CD4-positive, alpha-beta T cell treated with Interleukin-2 at 100 ng/mL for 4 hours (primary cell): ENCODE results near the gene REG1B.

ENCODE experiments used
- DNase-seq: peaks from one replicate; pipeline ENCODE4 v3.0.0-alpha.2; 2020; ENCODE audit warnings: low spot score

Gene REG1B, protein sequence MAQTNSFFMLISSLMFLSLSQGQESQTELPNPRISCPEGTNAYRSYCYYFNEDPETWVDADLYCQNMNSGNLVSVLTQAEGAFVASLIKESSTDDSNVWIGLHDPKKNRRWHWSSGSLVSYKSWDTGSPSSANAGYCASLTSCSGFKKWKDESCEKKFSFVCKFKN

DNA sequence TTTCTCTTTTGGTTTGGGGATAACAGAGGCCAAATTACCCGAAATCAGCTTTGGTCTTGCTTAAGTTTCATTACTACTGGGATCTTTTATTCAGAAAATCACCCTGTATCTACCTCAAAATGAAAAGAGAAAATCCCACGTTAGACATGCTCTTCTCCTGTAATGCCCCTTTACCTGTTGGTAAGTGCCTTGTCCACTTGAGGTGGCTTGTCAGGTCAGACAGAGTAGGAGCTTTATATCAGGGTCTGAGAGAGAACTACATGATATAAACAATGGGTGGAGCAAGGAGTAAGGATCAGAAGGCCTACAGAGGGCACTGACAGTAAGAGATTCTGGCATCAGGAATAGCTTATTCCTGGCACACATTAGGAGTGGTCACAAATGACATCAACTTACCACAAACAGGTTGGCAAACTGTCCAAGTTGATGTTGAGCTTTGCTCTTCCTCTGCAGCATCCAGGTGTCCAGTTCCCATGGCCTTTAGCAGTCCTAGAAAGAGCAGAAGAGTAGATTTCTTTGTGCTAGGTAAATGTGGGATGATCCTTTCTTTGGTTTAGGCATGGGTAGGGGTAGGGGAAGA lies at the start of gene REG1B:
TSS of gene REG1B (minus strand) at position 209 of the 580 bp plus-strand sequence. CDS start 381 bp downstream, outside the sequence.
- no peak for DNase-seq

GRCh38 chr2:79131687-79132086 lies 43.9 kb upstream of the REG1B start:
- no peak for DNase-seq

GRCh38 chr2:79129804-79130203 lies 42.0 kb upstream of the REG1B start:
- no peak for DNase-seq

DNA sequence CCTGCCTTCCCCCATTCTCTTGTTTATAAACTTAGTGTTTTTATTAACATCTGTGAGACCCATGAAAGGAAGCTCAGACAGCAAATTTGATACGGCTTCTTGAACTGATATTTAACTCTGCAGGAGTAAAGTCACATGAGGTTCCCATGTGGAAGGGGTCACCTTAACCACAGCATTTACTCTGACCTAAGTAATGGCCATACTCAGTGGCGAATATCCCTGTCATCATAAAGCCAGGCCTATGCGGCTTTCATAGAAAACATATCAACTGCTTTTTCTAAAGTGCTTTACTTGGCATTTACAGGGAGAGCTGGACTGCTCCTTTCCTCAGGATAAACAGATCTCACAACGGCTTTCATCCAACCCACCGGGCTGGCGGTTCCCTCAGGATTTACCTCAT lies 41.5 kb upstream of the REG1B start:
- DNase-seq: no peak

GRCh38 chr2:79128406-79128805 lies 40.6 kb upstream of the REG1B start:
- DNase-seq: no peak

DNA sequence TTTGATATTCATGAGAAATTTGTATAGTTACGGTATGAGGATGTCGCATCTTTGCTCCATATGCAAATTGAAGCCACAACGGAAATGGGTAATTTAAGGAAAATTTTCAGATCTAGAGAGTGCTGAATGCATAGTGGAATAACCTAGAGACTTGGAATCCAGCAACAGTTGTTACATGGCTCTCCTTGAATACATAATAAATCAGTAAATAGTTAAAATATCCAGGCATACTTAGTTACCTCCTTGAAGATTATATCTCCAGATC lies 37.9 kb upstream of the REG1B start:
- DNase-seq: no peak

DNA sequence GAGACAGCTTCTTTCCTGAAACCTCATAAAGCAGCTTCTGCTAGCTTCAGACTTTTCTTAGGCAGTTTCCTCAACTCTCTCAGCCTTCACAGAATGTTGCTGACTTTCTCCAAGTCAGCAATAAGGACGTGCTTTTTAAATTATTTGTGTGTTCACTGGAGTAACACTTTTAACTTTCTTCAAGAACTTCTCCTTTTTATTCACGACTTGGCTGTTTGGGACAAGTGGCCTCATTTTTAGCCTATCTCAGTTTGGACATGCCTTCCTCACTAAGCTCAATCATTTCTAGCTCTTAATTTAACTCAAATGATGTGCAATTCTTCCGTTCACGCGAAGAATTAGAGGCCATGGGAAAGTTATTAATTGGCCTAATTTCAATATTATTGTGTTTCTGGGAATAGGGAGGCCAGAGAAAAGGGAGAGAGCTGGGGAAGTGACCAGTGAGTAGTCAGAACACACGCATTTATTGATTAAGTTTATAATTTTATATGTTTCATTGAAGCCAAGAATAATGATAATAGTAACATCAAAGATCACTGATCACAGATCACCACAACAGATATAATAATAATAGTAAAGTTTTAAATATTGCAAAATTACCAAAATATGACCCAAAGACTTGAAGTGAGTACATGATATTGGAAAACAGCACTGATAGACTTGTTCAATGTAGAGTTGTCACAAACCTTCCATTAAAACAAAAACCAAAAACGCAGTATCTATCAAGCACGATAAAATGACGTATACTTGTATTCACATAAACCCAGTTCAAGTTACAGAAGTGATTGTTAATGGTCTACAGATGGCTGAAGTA lies 37.3 kb upstream of the REG1B start:
- DNase-seq: no peak

GRCh38 chr2:79122676-79123075 lies 34.9 kb upstream of the REG1B start:
- DNase-seq: no peak

DNA sequence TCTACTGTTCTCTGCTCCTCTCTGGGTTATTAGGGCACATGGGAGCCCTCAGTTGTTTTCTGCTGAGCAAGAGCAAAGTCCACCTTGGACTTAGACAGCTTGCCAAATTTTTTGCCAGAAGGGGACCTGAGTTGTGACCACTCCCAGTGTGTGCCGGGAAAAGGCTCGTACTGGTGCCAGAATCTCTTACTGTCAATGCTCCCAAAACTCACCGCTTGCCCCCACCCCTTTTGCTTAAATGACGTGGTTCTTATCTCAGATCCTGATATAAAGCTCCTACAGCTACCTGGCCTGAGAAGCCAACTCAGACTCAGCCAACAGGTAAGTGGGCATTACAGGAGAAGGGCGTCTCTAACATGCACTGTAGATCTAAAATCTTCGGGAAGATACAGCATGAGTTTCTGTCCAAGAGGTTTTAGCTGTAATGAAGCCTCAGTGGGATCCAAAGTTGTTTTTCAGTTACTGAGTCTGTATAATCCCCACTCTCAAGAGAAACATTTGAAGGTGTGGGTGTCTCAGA lies 32.5 kb upstream of the REG1B start, which contains the start of gene REG1A:
TSS of gene REG1A (plus strand) at position 295 of the 520 bp plus-strand sequence. CDS start 374 bp downstream, outside the sequence.
- DNase-seq: no peak

GRCh38 chr2:79116997-79117928 lies 29.5 kb upstream of the REG1B start:
- no peak for DNase-seq

- no peak for DNase-seq
Observed at GRCh38 chr2:79114797-79115494, 27.2 kb upstream of the REG1B start.

DNA sequence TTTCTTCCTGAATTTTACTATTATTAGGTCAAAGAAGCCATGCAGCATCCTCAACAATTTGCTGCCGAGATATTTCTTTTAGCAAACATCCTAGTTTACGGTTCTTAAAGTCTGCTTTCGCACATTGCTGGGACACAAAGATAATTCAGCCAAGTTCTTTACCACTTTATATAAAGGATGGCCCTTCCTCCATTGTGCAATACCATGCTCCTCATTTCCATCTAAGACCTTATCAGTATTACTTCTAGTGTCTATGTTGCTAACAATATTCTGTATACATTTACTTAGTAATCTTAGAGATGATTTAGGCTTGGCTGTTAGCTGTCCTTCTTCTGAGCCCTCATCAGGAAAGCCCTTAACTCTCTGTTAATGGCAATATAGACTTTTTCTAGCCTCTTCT lies 24.5 kb upstream of the REG1B start:
- DNase-seq: no peak

DNA sequence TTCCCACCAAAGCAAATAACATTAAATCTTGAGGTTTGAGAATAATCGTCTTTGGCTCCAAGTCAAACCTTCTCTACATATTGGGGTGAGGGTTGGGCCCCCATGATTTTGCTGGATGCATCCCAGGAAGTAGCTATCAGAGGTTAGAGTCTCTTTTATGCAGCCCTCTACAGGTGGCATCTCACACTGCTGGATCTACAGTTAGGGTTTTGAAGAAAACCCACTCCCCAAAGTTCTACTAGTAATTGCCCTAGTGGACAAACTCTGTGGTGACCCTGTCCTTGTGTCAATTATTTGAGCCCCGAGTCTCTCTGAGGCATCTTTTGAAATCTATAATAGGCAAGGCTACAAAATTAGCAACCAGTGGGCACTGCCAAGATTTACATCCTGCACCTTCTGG lies 17.5 kb upstream of the REG1B start:
- no peak for DNase-seq

DNA sequence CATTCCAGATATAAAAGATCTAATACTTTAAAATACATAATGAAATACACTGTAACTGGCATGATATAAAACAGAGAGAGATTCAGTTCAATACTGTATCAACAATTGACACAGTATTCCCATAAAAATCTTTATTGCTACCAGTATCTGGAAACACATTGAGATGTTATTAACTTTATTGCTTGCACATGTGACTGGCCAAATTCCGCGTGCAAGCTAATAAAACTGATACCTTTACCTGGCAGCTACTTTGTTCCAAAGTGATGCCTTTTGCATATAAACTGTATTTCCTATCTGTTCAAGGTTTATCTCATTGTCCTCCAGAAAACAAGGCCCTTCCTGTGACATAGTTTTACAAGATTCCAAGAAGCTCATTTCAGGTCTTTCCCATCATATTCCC lies 15.4 kb upstream of the REG1B start:
- no peak for DNase-seq

GRCh38 chr2:79101024-79101423 lies 13.2 kb upstream of the REG1B start:
- no peak for DNase-seq

DNA sequence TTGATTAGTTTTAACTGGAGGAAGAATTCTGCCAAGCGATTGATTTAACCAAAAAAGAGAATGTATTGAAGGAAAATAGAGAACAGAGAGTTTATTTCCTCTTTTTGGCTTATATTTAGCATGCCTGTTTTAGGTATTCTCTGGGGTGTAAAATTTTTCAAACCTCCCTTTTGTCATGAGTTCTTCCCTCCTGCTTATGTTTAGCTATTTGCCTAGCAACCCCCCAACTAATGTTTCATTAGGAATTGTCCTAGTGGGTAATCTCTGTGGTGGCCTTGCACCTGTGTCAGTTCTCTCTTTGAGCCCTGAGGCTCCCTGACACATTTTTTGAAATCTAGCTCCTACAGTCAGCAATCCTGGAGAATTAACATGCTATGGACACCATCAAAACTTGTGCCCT lies 12.5 kb upstream of the REG1B start:
- DNase-seq: no peak

GRCh38 chr2:79099140-79099686 lies 11.4 kb upstream of the REG1B start:
- DNase-seq: no peak

GRCh38 chr2:79097843-79098242 lies 10.1 kb upstream of the REG1B start:
- DNase-seq: no peak

GRCh38 chr2:79090693-79091092 lies 2.9 kb upstream of the REG1B start:
- DNase-seq: no peak

DNA sequence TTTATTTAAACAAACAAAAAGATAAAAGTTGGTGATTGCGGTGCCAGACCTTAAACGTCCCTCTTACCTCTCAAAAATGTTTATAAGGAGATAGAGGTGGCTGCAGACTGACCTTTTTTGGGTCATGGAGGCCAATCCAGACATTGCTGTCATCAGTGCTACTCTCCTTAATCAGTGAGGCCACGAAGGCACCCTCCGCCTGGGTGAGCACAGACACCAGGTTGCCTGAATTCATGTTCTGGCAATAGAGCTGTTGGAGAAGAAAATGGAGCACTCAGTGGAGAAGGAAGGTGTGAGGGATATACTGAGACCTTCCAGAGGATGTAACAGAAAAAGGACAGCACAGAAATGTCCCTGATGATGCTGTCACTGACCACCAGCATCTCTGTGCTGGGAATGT lies 1.5 kb downstream of the REG1B start:
- no peak for DNase-seq

DNA sequence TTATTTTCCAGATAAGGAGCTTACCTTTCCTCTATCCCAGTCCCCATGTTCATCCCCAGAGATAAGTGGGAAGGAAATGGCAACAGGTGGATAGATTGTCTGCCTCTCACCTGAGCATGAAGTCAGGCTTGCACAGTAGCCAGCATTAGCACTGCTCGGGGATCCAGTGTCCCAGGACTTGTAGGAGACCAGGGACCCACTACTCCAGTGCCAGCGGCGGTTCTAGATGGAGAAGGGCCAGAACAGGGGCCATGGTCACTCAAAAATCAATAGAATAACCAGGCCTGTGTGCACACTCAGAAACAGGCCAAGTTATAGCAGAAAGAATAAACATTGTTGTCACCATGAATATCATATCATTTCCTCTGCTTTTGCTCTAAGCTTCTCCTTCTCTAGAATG lies 2.4 kb downstream of the REG1B start:
- DNase-seq: no peak
